ENCODE results near the gene TNS2. TPM values are rescaled to one million over a fixed set of nuclear protein-coding genes. Genes with fewer than 3 reads are reported as not detected.
A peak's percentile ranks its signal among the peaks of the same experiment; 100 is the strongest.

TNS2 gene
- total and polyA plus RNA-seq, 2 of the 13 experiments (the other 11 are each of a cell fraction or from before 2014, with no cell fraction given): 8.9 to 20.4 TPM

DNA sequence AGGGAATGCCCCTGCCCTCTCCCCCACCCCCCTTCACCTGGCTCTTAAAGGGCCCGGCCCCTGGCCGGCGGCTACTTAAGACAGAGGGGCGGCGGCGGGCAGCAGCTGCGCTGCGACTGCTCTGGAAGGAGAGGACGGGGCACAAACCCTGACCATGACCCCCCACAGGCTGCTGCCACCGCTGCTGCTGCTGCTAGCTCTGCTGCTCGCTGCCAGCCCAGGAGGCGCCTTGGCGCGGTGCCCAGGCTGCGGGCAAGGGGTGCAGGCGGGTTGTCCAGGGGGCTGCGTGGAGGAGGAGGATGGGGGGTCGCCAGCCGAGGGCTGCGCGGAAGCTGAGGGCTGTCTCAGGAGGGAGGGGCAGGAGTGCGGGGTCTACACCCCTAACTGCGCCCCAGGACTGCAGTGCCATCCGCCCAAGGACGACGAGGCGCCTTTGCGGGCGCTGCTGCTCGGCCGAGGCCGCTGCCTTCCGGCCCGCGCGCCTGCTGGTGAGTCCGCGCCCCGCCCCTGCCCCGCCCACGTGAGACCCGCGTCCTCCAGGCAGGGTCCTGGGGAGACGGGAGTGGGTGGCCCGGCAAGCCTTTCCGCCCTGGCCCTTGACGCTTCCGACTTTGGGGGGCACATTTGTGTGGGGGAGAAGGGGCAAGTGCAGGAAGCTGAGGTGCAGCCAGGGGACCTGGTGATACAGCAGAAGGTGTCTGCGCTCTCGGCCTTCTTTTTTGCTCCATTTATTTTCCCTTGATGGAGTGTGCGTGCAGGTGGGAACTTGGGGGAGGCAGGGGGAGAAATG, 47.9 kb downstream of the TNS2 start, which contains the start of gene IGFBP6 (continued):
- TF ChIP-seq, protein P1, sequence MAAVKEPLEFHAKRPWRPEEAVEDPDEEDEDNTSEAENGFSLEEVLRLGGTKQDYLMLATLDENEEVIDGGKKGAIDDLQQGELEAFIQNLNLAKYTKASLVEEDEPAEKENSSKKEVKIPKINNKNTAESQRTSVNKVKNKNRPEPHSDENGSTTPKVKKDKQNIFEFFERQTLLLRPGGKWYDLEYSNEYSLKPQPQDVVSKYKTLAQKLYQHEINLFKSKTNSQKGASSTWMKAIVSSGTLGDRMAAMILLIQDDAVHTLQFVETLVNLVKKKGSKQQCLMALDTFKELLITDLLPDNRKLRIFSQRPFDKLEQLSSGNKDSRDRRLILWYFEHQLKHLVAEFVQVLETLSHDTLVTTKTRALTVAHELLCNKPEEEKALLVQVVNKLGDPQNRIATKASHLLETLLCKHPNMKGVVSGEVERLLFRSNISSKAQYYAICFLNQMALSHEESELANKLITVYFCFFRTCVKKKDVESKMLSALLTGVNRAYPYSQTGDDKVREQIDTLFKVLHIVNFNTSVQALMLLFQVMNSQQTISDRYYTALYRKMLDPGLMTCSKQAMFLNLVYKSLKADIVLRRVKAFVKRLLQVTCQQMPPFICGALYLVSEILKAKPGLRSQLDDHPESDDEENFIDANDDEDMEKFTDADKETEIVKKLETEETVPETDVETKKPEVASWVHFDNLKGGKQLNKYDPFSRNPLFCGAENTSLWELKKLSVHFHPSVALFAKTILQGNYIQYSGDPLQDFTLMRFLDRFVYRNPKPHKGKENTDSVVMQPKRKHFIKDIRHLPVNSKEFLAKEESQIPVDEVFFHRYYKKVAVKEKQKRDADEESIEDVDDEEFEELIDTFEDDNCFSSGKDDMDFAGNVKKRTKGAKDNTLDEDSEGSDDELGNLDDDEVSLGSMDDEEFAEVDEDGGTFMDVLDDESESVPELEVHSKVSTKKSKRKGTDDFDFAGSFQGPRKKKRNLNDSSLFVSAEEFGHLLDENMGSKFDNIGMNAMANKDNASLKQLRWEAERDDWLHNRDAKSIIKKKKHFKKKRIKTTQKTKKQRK (IDR thresholded peaks at IDR 0.05; ENCODE audit: low read length): no peak
- TF ChIP-seq ZMYM2 (CRISPR knock-in tag; IDR thresholded peaks at IDR 0.05) (no peak), YEATS4 (CRISPR knock-in tag; IDR thresholded peaks at IDR 0.05; ENCODE audit: borderline replicate concordance) (no peak), NR2C2 (CRISPR knock-in tag; IDR thresholded peaks at IDR 0.05; ENCODE audit: borderline replicate concordance) (no peak), ZNF136 (CRISPR knock-in tag; IDR thresholded peaks at IDR 0.05; ENCODE audit: low read depth) (no peak), ZNF660 (CRISPR knock-in tag; IDR thresholded peaks at IDR 0.05; ENCODE audit: borderline replicate concordance, low read depth) (no peak), HOXA5 (CRISPR knock-in tag; IDR thresholded peaks at IDR 0.05) (no peak), ZMAT3 (CRISPR knock-in tag; conservative IDR thresholded peaks at IDR 0.05) (0 out of 2 replicates have a peak, but pooled peaks have one; percentile 42), ZFP62 (CRISPR knock-in tag; IDR thresholded peaks at IDR 0.05) (no peak), CENPX (CRISPR knock-in tag; IDR thresholded peaks at IDR 0.05) (no peak), HNRNPH1 (optimal IDR thresholded peaks at IDR 0.05; ENCODE audit: low read depth, low read length) (no peak)
- TF ChIP-seq, protein P2, sequence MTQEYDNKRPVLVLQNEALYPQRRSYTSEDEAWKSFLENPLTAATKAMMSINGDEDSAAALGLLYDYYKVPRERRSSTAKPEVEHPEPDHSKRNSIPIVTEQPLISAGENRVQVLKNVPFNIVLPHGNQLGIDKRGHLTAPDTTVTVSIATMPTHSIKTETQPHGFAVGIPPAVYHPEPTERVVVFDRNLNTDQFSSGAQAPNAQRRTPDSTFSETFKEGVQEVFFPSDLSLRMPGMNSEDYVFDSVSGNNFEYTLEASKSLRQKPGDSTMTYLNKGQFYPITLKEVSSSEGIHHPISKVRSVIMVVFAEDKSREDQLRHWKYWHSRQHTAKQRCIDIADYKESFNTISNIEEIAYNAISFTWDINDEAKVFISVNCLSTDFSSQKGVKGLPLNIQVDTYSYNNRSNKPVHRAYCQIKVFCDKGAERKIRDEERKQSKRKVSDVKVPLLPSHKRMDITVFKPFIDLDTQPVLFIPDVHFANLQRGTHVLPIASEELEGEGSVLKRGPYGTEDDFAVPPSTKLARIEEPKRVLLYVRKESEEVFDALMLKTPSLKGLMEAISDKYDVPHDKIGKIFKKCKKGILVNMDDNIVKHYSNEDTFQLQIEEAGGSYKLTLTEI (CRISPR knock-in tag; conservative IDR thresholded peaks at IDR 0.05): no peak
- TF ChIP-seq, protein P3, sequence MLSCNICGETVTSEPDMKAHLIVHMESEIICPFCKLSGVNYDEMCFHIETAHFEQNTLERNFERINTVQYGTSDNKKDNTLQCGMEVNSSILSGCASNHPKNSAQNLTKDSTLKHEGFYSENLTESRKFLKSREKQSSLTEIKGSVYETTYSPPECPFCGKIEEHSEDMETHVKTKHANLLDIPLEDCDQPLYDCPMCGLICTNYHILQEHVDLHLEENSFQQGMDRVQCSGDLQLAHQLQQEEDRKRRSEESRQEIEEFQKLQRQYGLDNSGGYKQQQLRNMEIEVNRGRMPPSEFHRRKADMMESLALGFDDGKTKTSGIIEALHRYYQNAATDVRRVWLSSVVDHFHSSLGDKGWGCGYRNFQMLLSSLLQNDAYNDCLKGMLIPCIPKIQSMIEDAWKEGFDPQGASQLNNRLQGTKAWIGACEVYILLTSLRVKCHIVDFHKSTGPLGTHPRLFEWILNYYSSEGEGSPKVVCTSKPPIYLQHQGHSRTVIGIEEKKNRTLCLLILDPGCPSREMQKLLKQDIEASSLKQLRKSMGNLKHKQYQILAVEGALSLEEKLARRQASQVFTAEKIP (CRISPR knock-in tag; IDR thresholded peaks at IDR 0.05; ENCODE audit: borderline replicate concordance): no peak
- TF ChIP-seq, protein P4, sequence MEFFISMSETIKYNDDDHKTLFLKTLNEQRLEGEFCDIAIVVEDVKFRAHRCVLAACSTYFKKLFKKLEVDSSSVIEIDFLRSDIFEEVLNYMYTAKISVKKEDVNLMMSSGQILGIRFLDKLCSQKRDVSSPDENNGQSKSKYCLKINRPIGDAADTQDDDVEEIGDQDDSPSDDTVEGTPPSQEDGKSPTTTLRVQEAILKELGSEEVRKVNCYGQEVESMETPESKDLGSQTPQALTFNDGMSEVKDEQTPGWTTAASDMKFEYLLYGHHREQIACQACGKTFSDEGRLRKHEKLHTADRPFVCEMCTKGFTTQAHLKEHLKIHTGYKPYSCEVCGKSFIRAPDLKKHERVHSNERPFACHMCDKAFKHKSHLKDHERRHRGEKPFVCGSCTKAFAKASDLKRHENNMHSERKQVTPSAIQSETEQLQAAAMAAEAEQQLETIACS (CRISPR knock-in tag; IDR thresholded peaks at IDR 0.05): no peak

All from HepG2 (cell line).